ENCODE results near the gene INTS11. TPM values are rescaled to one million over a fixed set of nuclear protein-coding genes. Genes with fewer than 3 reads are reported as not detected.

Gene INTS11
- total and polyA plus RNA-seq, 2 of the 13 experiments (the other 11 are each of a cell fraction or from before 2014, with no cell fraction given) = 52.8 to 94.8 TPM

GRCh38 chr1:1358433-1359271, 34.2 kb upstream of the INTS11 start, which contains the start of gene MXRA8 (continued):
- TF ChIP-seq ZHX2 (IDR thresholded peaks at IDR 0.05; ENCODE audit: low read depth) = no peak
- no peak for TF ChIP-seq ZHX2 (CRISPR knock-in tag; IDR thresholded peaks at IDR 0.05; ENCODE audit: borderline replicate concordance)
- no peak for TF ChIP-seq ZNF670 (CRISPR knock-in tag; IDR thresholded peaks at IDR 0.05; ENCODE audit: borderline replicate concordance)
- no peak for TF ChIP-seq TERF1 (CRISPR knock-in tag; IDR thresholded peaks at IDR 0.05)
- TF ChIP-seq ATF2 (CRISPR knock-in tag; IDR thresholded peaks at IDR 0.05) = peak; percentile 56; the same call in 1 of the 2 replicates
- no peak for TF ChIP-seq POLR2AphosphoS2 (IDR thresholded peaks at IDR 0.05; ENCODE audit: low read depth, low read length)
- TF ChIP-seq GZF1 (CRISPR knock-in tag; IDR thresholded peaks at IDR 0.05) = 0 out of 2 replicates have a peak, but pooled peaks have one; percentile 54
- TF ChIP-seq E2F1 (CRISPR knock-in tag; IDR thresholded peaks at IDR 0.05) = no peak
- no peak for TF ChIP-seq SOX6 (IDR thresholded peaks at IDR 0.05)
- TF ChIP-seq SOX6 (CRISPR knock-in tag; IDR thresholded peaks at IDR 0.05) = peak; percentile 68
- TF ChIP-seq ZBTB26 (CRISPR knock-in tag; IDR thresholded peaks at IDR 0.05; ENCODE audit: borderline replicate concordance) = peak; percentile 75; the same call in 1 of the 2 replicates
- peak; percentile 72 for TF ChIP-seq RBFOX2 (IDR thresholded peaks at IDR 0.05; ENCODE audit: low read depth, low read length)
- no peak for TF ChIP-seq LCORL (IDR thresholded peaks at IDR 0.05)
- TF ChIP-seq LCORL (CRISPR knock-in tag; IDR thresholded peaks at IDR 0.05) = peak; percentile 81; the same call in 1 of the 2 replicates
